OCI-LY1 (cell line): ENCODE measurements around the gene DEXI.

Experiments used
- EZH2 ChIP-seq: fragments of 200-600 bp; sonication (generic), shearing (Covaris generic); IDR thresholded peaks from 2 replicates; pipeline ENCODE4 v1.8.0; 2017; ENCODE audit warnings: borderline replicate concordance, mixed run types, mild to moderate bottlenecking, antibody characterized with exemption, low read length, moderate library complexity, mixed read lengths
- TF ChIP-seq, protein P1 (sequence below): fragments of 200-600 bp; sonication (generic), shearing (Covaris generic); IDR thresholded peaks from 2 replicates; pipeline ENCODE4 v1.5.1; 2017; ENCODE audit warnings: mild to moderate bottlenecking, antibody characterized with exemption, low read length, moderate library complexity, mixed read lengths

- TF ChIP-seq, protein P1, sequence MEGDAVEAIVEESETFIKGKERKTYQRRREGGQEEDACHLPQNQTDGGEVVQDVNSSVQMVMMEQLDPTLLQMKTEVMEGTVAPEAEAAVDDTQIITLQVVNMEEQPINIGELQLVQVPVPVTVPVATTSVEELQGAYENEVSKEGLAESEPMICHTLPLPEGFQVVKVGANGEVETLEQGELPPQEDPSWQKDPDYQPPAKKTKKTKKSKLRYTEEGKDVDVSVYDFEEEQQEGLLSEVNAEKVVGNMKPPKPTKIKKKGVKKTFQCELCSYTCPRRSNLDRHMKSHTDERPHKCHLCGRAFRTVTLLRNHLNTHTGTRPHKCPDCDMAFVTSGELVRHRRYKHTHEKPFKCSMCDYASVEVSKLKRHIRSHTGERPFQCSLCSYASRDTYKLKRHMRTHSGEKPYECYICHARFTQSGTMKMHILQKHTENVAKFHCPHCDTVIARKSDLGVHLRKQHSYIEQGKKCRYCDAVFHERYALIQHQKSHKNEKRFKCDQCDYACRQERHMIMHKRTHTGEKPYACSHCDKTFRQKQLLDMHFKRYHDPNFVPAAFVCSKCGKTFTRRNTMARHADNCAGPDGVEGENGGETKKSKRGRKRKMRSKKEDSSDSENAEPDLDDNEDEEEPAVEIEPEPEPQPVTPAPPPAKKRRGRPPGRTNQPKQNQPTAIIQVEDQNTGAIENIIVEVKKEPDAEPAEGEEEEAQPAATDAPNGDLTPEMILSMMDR = no peak
- TF ChIP-seq EZH2 = no peak
Measured at GRCh38 chr16:10935226-10935915, 6.9 kb downstream of the DEXI start.
